ENCODE data around the gene FOSB. TPM values are rescaled to one million over a fixed set of nuclear protein-coding genes. Genes with fewer than 3 reads are reported as not detected.
"Not testable (repeated sequence)": the region's sequence is repeated elsewhere in the genome, so short reads cannot be mapped to it uniquely, and the experiment has no call there.

Gene FOSB
- total RNA-seq, 1 donor from 2014 or later = 0.26 TPM

DNA sequence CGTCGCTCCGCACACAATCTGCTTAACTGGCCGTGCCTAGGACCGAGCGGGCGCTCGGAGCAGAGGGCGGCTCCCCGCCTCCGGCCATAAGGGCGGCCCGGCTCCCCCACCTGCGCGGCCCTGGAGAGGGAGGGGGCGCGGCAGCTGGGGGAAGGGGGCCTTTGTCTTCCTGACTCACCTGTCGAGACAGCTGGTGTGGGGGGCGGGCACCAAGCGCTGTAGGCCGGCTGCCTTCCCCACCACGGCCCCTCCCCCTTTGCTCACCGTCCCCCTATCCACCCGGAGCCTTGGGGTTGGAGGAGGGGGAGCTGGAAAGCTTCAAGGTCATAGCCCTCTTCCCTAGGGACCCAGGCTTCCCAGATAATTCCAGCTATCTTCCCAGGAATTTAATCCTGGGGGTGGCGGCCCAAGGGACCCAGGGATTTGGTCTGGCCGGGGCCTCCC is 40.6 kb downstream of the FOSB start:
- Mint-ChIP-seq H3K4me1 (peaks cover 12% of the 10 kb centered on the region), H3K36me3 (ENCODE audit: low read depth) (no peaks in the 10 kb centered on the region), H3K9me3 (no peaks in the 10 kb centered on the region), H3K27ac (ENCODE audit: unreplicated experiment) (no peak overlapping the region), H3K27me3 (ENCODE audit: low read depth) (peaks cover 6% of the 10 kb centered on the region), H3K4me3 (peak overlapping the region; percentile 96)
- no peak for TF ChIP-seq CTCF (conservative IDR thresholded peaks at IDR 0.05)
- no peak for DNase-seq (ENCODE audit: low read depth, low spot score)

DNA sequence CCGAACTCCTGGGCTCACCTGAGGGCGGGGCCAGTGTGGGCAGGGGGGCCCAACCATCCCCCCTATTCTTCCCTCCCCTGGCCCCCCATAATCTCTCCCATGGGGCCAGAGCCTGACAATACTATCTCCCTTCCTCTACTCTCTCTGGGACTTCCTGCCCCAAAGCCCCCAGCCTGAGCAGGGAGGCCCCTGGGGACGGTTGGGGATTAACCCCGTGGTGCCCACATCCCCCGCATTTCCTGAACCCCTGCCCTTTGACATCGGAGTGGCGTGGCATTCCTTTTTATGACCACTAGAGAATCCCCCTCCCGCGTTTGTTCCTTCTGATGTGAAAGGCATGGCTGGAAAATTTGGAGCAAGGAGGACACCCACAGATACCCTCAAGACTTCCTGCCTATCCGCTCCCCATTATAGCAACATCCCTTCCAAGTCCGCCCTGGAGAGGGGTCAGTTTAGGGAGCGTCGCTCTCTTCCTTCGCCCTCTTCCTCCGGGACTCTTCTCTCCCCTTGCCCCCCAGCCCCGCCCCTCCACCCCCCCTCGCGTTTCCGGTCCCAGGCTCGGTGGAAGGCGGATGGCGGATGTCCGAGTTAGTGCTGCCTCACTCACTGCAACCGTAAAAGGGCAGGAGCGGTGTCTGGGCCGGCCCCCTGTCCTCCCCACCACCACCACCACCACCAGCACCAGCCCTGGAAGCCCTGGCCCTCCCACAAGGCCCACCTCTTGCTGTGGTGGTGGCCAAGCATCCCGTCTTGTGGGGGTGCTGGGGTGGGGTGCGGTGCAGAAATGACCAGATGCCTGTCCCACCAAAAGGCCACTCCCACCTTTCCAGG is 41.3 kb downstream of the FOSB start:
- Mint-ChIP-seq H3K27me3 (ENCODE audit: low read depth) (peaks cover 3% of the 10 kb centered on the region), H3K4me1 (peaks cover 16% of the 10 kb centered on the region), H3K27ac (ENCODE audit: unreplicated experiment) (peak overlapping the region; percentile 83), H3K36me3 (ENCODE audit: low read depth) (no peaks in the 10 kb centered on the region), H3K9me3 (no peaks in the 10 kb centered on the region), H3K4me3 (peak overlapping the region; percentile 96)
- no peak for TF ChIP-seq CTCF (conservative IDR thresholded peaks at IDR 0.05)
- peak; percentile 41 for DNase-seq (ENCODE audit: low read depth, low spot score)

GRCh38 chr19:45509692-45510015 is 41.9 kb downstream of the FOSB start:
- no peak for TF ChIP-seq CTCF (conservative IDR thresholded peaks at IDR 0.05)
- Mint-ChIP-seq H3K27ac (ENCODE audit: unreplicated experiment) (peak overlapping the region; percentile 69), H3K9me3 (no peaks in the 10 kb centered on the region), H3K36me3 (ENCODE audit: low read depth) (no peaks in the 10 kb centered on the region), H3K4me1 (peaks cover 16% of the 10 kb centered on the region), H3K4me3 (peak overlapping the region; percentile 96), H3K27me3 (ENCODE audit: low read depth) (peaks cover 3% of the 10 kb centered on the region)
- no peak for DNase-seq (ENCODE audit: low read depth, low spot score)

DNA sequence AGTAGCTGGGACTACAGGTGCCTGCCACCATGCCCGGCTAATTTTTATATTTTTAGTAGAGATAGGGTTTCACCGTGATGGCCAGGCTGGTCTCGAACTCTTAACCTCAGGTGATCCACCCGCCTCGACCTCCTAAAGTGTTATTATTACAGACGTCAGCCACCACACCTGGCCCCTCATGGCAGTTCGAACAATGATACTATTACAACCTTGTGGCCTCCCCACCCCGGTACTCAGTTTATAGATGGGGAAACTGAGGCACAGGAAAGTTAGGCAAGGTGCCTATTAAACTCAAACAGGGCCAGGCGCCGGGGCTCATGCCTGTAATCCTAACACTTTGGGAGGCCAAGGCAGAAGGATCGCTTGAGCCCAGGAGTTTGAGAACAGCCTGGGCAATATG is 42.6 kb downstream of the FOSB start:
- DNase-seq (ENCODE audit: low read depth, low spot score); H3K36me3 Mint-ChIP-seq (ENCODE audit: low read depth): not testable (repeated sequence)
- peak overlapping the region; percentile 96 for H3K4me3 Mint-ChIP-seq

GRCh38 chr19:45511074-45511473 is 43.3 kb downstream of the FOSB start:
- H3K36me3 Mint-ChIP-seq (ENCODE audit: low read depth) = no peaks in the 10 kb centered on the region
- H3K4me1 Mint-ChIP-seq = peaks cover 16% of the 10 kb centered on the region
- H3K4me3 Mint-ChIP-seq = peak overlapping the region; percentile 56
- H3K9me3 Mint-ChIP-seq = no peaks in the 10 kb centered on the region
- H3K27me3 Mint-ChIP-seq (ENCODE audit: low read depth) = peaks cover 3% of the 10 kb centered on the region
- H3K27ac Mint-ChIP-seq (ENCODE audit: unreplicated experiment) = no peak overlapping the region
- no peak for TF ChIP-seq CTCF (conservative IDR thresholded peaks at IDR 0.05)
- DNase-seq (ENCODE audit: low read depth, low spot score) = no peak

More for the DNA sequence above, 42.6 kb downstream of the FOSB start:
- H3K27ac Mint-ChIP-seq (ENCODE audit: unreplicated experiment); H3K27me3 Mint-ChIP-seq (ENCODE audit: low read depth); H3K9me3 Mint-ChIP-seq: not testable (repeated sequence)
- H3K4me1 Mint-ChIP-seq = peaks cover 16% of the 10 kb centered on the region

GRCh38 chr19:45512881-45513483 is 45.2 kb downstream of the FOSB start:
- no peaks in the 10 kb centered on the region for H3K27me3 Mint-ChIP-seq (ENCODE audit: low read depth)
- no peak for DNase-seq (ENCODE audit: low read depth, low spot score)
- H3K27ac Mint-ChIP-seq (ENCODE audit: unreplicated experiment) = no peak overlapping the region
- H3K9me3 Mint-ChIP-seq = no peaks in the 10 kb centered on the region
- no peak overlapping the region for H3K4me3 Mint-ChIP-seq
- no peak for TF ChIP-seq CTCF (conservative IDR thresholded peaks at IDR 0.05)
- no peaks in the 10 kb centered on the region for H3K36me3 Mint-ChIP-seq (ENCODE audit: low read depth)
- peaks cover 16% of the 10 kb centered on the region for H3K4me1 Mint-ChIP-seq

All from neural crest cell (in vitro differentiated cells).